ENCODE results near the gene ANAPC10.

DNA sequence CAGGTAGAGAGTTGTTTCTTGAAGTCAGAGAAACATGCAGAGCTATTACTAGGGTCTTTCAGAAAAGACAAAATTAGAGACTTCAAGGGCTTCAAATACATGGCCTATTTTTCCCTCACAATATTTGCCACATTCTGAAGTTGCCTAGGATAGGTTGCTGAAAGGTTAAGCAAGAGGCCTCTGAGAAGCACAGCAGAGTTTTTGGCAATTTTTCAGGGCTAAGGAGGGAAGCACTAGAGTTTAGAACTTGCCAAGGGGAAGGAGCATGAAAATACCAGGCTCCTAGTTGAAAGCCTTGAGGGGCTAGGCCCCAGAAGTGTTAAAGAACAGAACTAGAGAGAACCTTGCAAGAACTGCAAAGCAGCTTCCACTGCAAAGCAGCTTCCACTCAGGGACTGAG is 86.4 kb downstream of the ANAPC10 start:
- TF ChIP-seq, protein P1, sequence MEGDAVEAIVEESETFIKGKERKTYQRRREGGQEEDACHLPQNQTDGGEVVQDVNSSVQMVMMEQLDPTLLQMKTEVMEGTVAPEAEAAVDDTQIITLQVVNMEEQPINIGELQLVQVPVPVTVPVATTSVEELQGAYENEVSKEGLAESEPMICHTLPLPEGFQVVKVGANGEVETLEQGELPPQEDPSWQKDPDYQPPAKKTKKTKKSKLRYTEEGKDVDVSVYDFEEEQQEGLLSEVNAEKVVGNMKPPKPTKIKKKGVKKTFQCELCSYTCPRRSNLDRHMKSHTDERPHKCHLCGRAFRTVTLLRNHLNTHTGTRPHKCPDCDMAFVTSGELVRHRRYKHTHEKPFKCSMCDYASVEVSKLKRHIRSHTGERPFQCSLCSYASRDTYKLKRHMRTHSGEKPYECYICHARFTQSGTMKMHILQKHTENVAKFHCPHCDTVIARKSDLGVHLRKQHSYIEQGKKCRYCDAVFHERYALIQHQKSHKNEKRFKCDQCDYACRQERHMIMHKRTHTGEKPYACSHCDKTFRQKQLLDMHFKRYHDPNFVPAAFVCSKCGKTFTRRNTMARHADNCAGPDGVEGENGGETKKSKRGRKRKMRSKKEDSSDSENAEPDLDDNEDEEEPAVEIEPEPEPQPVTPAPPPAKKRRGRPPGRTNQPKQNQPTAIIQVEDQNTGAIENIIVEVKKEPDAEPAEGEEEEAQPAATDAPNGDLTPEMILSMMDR (conservative IDR thresholded peaks at IDR 0.05) = no peak
- TF ChIP-seq ZFX (IDR thresholded peaks at IDR 0.05) = no peak
